Embryonic facial prominence (tissue), 1 donor: Measurements from ENCODE around the gene FNIP1.
"Not testable (repeated sequence)": the region's sequence is repeated elsewhere in the genome, so short reads cannot be mapped to it uniquely, and the experiment has no call there.

ENCODE experiments used
- DNase-seq: peaks from one replicate; pipeline ENCODE4 v3.0.0-alpha.2; 2016; ENCODE audit errors: extremely low spot score

The FNIP1 gene

DNA sequence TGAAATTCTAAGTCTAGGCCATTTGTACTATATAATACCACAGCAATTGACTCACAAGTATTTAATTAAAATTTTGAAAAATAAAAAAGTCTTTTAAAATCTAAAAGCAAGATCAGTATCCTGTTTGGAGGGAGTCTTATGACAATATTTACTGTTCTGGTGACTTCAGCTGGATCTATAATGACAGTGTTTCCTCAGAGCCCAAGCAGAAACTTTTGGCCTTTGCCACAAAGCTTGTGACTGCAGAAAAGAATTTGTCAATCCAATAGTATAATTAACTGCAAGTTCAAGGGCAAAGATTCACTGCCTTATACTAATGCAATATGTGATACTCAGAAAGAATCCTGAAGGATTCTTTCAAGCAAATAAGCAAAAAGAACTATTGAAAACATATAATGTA is 112.2 kb downstream of the FNIP1 start:
- DNase-seq: no peak

DNA sequence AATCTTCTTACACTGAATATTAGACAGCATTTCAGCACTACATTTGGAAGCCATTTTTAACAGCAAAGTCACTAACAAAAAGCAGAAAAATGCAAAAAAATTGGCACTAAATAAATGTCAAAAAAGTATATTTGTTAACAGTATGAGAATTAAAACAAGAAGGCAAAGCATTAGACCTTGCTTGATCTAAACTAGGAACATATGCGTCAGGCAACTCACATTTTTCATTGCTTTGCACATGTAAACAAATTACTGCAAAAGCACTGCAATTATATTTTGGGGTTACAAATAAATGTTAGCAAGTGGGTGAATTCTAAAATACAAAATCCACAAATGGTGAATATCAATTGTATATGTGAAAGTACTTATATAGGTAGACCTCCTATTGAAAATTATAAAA is 112.8 kb downstream of the FNIP1 start:
- DNase-seq: no peak

DNA sequence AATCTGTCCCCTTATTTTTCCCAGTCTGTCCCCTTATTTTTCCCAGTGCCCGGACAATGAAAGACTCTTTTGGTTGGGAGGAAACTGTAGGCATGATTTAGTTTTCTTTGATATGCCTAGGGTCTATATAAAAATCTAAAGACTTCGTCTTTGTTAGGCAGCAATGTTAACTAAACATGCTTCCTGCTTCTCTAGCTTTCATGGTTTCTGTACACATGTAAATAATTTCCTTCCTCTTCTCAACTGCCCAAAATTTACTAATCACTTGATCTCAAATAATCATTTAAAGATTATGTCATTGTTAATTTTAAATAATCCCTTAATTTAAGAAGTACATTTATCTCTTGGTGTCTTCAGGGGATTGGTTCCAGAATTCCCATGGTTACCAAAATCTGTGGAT is 114.0 kb downstream of the FNIP1 start:
- DNase-seq: no peak

DNA sequence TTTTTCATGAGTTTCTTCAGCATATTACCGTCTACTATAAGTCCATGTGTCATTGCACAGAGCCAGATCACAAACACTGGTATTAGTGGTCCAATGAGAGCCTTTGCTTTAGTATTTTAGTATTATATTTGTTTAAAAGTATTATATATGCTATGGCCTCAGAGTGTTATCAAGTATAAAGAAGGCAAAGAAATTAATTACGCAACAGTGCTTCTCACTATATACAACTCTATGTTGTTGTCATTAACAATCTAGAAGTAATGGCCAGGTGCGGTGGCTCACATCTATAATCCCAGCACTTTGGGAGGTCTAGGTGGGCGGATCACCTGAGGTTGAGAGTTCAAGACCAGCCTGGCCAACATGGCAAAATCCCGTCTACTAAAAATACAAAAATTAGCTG is 114.6 kb downstream of the FNIP1 start:
- DNase-seq: no peak

DNA sequence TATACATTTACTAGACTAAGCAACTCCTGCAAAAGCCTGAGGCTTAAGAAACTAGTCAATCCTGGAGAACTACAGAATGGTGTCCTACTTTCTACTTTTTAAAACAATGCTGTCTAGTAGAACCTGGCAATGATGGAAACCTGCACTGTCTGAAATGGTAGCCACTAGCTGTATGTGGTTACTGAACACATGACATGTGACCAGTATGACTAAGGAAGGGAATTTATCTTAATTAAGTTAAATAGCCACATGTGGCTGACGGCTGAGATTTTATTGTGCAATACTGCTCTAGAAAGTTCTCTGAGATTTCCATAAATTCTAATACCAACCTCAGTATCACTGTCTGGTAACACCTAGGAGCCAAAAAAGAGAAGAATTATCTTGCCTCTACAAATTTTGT is 116.9 kb downstream of the FNIP1 start:
- no peak for DNase-seq

DNA sequence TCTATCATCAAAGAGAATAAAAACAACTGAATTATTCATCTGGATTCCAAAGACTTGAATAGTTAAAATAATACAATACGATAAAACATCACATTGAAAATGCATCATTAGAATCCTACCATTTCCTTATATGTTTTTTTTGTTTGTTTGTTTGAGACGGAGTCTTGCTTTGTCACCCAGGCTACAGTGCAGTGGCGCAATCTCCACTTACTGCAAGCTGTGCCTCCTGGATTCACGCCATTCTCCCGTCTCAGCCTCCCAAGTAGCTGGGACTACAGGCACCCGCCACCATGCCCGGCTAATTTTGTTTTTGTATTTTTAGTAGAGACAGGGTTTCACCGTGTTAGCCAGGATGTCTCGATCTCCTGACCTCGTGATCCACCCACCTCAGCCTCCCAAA is 118.5 kb downstream of the FNIP1 start:
- DNase-seq: not testable (repeated sequence)

DNA sequence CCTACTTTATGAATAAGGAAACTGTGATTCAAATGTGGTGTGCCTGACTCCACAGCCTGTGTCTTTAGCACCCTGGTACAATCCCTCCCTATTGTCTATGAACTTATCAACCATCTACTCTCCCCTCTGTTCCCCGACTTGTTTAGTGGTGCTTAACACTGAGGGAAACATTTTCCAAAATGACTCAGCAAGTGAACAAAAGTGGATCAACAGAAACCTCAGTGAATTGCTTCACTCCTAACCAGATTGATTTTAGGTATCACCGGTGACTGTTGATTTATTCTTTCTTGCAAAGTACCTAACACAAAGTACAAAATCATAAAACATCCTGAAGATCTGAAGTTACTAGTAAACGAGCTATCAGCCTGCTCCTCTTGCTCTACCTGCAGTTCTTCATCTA is 119.7 kb downstream of the FNIP1 start:
- DNase-seq: no peak

DNA sequence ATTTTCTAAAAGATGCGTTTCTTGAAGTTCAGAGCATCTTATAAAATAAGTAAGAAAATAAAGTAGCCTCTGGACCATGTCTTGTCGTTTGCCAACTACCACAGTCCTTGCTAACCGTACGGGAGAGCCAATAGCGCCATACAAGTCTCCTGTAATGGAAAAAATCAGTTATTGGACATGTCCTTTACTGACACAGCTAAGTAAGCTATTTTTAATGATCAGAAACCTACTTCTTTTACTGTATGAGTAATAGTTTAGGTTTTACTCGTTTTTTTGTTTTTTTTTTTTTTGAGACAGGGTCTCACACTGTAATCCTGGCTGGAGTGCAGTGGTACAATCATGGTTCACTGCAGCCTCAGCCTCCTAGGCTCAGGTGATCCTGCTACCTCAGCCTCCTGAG is 124.0 kb downstream of the FNIP1 start:
- no peak for DNase-seq

DNA sequence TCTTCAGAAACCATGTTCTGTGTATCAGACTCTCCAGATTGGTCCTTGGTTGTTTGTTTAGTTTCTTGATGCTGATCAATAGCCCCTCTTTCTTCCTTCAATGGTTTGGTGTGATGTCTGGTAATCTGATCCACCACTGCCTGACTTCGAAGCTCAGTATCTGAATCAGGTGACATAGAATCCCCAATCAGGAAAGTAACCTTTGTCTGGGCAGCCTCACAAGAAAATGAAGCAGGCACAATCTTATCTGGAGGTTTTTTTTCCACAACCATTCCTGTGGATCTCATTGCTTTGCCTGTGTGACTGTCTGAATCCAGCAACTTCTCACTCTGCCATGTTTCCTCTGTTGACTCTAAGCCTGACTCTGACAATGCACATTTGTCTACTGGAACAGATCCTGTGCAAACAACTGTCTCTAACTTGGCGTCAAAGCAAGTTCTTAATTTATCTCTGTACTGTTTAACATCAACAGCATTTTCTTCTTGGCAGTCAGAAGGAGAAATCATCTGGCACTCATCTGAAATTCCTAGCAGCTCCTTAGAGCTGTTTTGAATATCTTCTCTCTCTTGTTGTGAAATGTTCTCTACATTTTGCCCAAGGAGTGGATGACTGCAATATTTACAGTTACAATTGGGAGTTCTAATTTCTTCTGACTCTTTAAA is 124.7 kb downstream of the FNIP1 start:
- DNase-seq: no peak

DNA sequence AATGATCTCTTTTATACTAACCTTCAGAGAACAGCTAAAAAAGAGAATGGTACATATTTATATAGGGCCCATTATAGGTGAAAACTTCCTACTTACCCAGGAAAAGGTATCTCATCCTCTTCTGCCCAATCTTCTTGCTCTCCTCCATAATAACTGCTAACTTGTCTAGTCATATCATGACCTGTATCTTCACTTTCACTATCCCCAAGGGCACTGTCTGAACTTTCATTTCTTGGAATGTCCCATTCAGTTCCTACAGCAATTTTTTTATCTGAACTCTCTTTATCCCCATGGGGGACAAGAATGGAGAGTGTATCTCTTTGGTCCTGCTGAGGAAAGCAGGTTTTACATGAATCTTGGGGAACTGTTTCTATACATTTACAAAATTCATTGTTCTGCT is 125.4 kb downstream of the FNIP1 start:
- DNase-seq: no peak

DNA sequence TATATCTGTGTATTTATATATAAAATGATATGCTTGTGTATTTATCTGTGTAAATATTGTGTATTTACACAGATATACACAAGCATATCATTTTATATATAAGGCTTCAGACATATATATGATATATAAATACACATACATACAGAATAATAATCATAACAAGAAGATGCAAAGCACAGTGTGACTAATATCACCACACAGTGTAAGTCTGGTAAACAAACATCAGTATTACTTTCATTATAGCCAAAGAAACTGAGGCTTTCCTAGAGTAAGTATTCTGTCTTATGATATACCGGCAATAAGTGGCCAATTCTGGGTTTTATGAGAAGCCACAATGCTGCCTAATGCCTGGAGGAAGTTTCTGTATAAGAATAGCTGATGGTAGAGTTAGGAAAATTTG is 131.9 kb downstream of the FNIP1 start:
- no peak for DNase-seq

DNA sequence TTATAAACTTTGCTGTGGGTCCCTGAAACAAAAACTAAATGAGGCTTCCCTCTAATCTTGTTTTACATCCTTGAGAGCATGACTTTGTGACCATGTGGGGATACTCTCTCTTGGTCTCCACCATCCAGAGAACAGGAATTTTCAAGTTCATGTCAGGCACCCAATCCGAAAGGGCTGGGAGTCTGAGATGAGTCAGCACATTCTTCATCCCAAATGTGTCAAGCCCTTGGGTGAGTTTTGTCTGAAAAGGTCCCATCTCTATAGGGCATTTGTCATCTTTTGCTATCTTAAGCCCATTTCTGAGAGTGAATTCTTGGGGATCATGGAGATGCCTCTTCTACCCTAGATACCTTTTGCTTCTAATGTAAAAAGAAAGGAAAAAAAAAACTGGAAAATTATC is 134.9 kb downstream of the FNIP1 start:
- no peak for DNase-seq

DNA sequence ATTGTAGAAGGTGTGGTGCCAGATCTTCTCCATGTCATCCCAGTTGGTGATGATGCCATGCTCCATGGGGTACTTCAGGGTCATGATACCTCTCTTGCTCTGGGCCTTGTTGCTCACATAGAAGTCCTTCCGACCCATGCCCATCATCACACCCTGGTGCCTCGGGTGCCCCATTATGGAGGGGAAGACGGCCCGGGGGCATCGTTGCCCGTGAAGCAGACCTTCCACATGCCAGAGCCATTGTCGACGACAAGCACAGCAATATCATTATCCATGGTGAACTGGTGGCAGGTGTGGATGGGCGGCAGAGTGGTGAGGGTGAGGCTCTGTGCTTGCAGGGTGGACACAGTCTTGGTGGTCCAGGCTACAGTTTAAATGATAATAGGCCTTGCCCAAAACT is 137.0 kb downstream of the FNIP1 start:
- DNase-seq: no peak

DNA sequence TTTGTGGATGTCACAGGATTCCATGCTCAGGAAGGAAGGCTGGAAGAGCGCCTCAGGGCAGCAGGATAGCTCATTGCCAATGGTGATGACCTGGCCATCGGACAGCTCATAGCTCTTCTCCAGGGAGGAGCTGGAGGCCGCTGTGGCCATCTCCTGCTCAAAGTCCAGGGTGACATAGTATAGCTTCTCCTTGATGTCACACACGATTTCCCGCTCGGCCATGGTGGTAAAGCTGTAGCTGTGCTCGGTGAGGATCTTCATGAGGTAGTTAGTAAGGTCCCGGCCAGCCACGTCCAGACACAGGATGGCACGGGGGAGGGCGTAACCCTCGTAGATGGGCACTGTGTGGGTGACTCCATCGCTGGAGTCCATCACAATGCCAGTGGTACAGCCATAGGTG is 137.5 kb downstream of the FNIP1 start:
- DNase-seq: no peak

DNA sequence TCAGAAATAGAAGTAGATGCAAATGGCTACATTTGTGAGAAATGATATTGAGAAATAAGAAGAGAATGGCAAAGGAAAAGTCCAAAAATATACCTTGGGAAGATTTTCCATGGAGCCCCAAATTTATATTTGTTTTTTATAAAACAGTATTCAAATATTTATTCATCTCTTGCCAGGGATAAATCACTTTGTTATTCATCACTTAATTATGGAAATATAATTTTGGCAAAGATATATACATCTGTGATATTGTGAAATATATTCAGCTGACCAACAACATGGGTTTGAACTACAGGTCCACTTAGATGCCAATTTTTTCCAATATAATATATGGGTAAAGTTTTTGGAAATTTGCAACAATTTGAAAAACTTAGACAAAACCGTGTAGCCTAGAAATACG is 142.0 kb downstream of the FNIP1 start:
- no peak for DNase-seq

DNA sequence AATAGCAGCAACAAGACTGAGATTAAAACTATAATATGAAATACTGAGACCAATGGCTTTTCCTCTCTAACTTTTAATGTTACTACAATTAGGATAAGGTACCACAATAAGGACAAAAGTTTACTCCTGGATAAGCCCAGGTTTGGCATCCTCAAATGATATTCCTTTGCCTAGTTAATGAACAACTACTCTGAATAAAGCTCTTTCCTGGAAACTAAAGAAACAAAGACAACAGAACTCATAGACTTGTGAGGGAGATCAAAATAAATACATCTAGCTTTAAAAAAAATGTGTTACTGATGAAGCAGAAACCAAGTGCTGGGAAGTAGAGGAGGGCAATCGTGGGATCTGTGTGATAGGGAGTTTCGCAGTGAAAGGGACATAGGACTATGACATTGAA is 142.5 kb downstream of the FNIP1 start:
- no peak for DNase-seq

DNA sequence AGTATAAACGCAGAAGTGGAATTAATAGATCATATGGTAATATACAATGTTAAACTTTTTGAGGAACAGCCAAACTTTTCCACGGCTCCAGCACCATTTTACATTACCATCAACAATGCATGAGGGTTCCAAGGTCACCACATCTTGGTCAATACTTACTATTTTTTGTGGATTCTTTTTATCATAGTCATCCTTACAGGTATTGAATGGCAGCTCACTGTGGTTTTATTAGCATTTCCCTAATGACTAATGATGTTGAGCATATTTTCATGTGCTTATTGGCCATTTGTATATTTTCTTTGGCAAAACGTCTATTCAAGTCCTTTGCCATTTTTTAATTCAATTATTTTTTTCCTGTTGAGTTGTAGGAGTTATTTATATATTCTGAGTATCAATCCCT is 147.7 kb downstream of the FNIP1 start:
- DNase-seq: no peak

DNA sequence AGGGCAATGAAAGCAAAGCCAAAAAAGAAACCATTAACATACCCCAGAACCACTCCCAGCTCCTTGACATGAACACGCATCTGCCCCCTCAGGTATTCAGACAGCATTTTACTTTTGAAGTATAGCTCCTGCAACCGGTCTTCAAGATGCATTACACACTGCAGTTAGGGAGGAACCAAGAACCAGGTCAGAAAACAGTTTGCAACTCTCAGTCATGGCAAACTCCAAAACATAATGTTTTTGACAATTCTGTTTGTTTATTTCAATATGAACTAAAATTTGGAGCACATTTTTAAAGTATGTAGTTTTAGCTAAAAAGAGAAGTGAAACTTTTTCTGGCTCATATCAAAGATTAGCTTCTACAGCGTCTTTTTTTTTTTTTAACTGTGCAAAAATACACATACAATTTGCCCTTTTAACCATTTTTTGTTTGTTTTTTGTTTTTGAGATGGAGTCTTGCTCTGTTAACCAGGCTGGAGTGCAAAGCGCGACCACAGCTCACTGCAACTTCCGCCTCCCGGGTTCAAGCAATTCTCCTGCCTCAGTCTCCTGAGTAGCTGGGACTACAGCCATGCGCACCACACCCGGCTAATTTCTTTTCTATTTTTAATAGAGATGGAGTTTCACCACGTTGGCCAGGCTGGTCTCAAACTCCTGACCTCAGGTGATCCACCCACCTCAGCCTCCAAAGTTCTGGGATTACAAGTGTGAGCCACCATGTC is 149.6 kb downstream of the FNIP1 start:
- no peak for DNase-seq

DNA sequence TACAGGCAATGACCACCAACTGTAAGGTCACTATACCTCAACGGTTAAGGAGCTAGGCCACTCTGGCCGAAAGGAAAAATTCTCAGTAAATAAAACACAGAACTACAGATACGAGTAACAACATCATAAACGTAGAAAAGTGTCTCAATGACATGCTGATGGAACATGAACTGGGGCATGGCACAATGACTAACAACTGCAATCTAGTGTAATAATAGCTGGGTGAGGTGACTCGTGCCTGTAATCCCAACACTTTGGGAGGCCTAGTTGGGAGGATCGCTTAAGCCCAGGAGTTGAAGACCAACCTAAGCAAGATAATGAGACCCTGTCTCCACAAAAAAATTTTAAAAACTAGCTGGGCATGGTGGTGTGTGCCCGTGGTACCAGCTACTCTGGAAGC is 152.0 kb downstream of the FNIP1 start:
- DNase-seq: no peak

DNA sequence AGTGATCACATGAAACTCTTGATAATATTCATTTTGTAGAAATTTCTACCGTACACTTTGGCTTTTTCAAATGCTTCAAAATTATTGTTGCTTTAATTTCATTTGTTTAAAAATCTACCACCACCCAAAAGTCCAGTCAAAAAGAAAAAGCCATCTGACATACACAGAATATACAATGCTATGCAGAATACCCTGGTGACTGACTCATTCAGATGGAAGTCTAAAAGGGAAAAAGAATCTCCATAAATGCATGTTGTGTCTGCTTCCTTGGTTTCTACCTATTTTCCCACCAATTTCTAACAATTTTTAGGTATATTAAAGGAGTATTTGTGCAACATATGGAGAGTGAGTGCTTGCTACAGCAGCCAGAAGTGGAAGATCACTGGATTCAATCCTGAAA is 152.4 kb downstream of the FNIP1 start:
- no peak for DNase-seq

DNA sequence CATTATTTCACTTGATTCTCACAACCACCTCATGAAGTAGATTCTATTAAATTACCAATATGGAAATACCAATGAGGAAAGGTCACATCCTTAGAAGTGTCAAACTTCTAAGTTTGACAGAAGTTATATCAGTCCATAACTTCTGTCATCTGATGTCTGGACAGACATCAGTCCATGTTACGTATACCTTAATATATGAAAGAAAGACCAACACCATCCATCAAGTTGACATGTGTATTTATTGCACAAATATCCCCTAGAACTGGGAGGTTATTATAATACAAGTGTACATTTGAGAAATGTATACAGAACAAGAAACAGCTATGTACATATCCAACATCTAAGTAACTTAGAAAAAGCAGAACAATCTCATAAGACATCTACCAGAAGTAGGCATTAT is 155.3 kb downstream of the FNIP1 start:
- DNase-seq: no peak

DNA sequence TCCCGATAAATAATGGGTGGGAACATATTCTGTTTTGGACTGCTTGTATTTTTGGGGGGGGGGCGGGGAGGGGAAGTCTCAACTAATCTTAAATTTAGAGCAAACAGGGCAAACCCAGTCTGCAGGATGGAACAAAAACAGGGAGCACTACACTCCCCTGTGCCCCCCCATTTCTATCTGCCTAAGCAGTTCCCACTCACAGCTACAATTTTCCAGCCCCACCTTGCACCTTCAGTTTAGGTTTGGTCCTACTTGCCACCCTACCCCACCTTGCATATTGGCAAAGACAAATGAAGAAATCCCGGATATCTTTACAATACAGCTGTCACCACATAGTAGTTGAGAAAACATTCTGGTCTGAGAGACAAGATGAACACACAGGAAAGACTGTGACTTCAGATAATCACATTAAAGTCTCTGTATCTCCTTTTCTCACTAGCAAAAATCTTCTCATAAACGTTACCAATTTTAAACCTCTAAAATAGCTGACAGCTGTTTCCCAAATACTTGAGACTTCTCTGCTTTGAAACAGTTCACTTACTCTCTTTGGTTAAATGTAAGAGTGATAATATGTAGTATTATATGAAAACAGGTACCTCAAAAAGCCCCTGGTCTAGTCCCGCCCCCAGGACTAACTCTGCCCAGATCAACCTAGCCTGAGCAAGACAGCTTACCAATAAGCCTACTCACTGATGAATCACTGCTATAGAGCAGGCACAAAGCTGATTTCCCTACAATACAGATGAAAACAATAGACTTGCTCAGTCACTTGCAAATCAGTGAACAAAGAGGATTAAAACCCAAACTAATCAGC is 156.6 kb downstream of the FNIP1 start:
- no peak for DNase-seq

DNA sequence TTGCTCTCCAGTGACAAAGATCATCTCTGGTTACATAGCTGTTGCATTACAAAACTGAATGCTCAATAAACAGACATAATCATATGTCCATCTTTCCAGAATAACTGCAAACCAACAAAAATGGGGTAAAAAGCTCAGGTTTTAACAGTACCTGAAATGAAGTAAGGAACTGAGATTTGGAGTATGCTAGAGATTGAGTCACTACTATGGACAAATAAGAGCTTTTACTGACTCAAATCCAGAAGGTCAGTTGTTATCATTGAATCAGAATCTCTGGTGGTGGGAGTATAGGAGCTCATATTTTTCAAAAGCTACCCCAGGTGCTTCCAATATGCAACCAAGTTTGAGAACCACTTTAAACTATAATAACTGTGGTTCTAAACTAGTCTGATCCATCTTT is 157.7 kb downstream of the FNIP1 start:
- no peak for DNase-seq
